ENCODE data around the gene GAREM1. TPM values are rescaled to one million over a fixed set of nuclear protein-coding genes. Genes with fewer than 3 reads are reported as not detected.
A peak's percentile ranks its signal among the peaks of the same experiment; 100 is the strongest.

Gene GAREM1
- total and polyA plus RNA-seq, 8 donors = 2.9 to 55.9 (median 13.5) TPM

DNA sequence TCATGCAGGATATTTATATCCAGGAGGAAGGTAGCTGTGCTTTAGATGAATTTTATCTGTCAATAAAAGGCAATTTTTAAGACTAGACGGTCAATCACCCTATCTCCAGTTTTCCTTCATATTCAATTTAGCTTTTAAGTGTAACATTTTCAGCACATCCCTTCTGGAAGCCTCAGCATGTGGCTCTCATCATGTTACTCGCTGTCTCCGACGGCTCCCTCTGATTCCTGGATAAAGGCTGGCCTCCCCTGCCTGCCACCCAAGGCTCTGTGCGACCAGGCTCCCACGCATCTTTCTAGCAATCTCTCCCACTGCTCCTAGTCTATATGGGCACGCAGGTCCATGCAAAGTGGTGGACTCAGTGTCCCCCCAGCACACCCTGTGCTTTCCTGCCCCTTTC lies 196.4 kb downstream of the GAREM1 start:
- ATAC-seq = no peak
- Histone ChIP-seq H3K4me1 (peaks cover 10 to 17% (median 11%) of the 10 kb centered on the region in 3 donors), H3K9me3 (no peaks in the 10 kb centered on the region), H3K27me3 (no peaks in the 10 kb centered on the region), H3K36me3 (peaks cover 0 to 13% (median 0%) of the 10 kb centered on the region in 3 donors), H3K4me3 (no peak overlapping the region), H3K27ac (no peak overlapping the region)
- no peak for DNase-seq
- WGBS, 2 donors = 93% methylated on average over 7 of the region's 7 CpGs
- TF ChIP-seq, protein P1, sequence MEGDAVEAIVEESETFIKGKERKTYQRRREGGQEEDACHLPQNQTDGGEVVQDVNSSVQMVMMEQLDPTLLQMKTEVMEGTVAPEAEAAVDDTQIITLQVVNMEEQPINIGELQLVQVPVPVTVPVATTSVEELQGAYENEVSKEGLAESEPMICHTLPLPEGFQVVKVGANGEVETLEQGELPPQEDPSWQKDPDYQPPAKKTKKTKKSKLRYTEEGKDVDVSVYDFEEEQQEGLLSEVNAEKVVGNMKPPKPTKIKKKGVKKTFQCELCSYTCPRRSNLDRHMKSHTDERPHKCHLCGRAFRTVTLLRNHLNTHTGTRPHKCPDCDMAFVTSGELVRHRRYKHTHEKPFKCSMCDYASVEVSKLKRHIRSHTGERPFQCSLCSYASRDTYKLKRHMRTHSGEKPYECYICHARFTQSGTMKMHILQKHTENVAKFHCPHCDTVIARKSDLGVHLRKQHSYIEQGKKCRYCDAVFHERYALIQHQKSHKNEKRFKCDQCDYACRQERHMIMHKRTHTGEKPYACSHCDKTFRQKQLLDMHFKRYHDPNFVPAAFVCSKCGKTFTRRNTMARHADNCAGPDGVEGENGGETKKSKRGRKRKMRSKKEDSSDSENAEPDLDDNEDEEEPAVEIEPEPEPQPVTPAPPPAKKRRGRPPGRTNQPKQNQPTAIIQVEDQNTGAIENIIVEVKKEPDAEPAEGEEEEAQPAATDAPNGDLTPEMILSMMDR (IDR thresholded peaks at IDR 0.05) = no peak
- intact Hi-C loops (cut with DNase I) = loop anchor here in 2 of 3 donors (5.0 to 10.0 kb wide), 2 partner anchors 200 to 273 kb away; partner anchors contain the start of gene GAREM1 (in 2 of the 2)
- no peak for FAIRE-seq

DNA sequence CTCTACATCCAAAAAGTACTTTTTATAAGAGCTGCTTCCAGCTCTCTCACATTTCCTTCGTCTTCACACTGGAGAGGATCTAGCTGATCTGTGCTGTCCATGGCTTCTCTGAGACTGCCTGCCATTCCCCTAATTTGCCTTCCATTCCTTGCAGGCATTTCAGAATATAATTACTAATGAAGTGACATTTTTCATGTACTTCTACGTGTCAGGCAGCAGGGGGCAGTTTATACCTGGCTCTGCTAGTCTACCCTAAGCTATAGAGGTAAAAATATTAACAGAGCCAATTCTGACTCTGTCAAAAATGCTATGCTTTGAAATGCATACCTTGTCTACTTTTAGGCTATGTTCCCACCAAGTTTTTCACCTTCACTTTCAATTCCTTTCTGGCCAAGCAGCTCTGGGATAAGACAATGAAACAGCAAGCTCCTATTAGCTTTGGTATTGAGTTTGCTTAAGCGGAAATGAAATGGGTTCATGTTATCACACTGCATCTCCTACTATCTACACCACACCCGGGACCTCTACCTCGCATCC lies 198.9 kb downstream of the GAREM1 start:
- no peak overlapping the region for H3K27ac ChIP-seq
- DNase-seq (peak in 3 of 6 donors; percentile 25 to 46 (median 31)), FAIRE-seq (peak; percentile 13), ATAC-seq (peak; percentile 60 to 97 (median 92))
- H3K36me3 ChIP-seq = peaks cover 0 to 37% (median 0%) of the 10 kb centered on the region in 3 donors
- TF ChIP-seq, protein P1 (IDR thresholded peaks at IDR 0.05) = peak in 3 of 4 donors; percentile 17 to 50 (median 35)
- H3K27me3 ChIP-seq = no peaks in the 10 kb centered on the region
- no peak overlapping the region for H3K4me3 ChIP-seq
- no peaks in the 10 kb centered on the region for H3K9me3 ChIP-seq
- intact Hi-C loops (cut with DNase I) = loop anchor here in 2 of 3 donors (5.0 to 10.0 kb wide), 2 partner anchors 203 to 276 kb away; partner anchors contain the start of gene GAREM1 (in 2 of the 2)
- WGBS, 2 donors = 29% methylated on average over 5 of the region's 5 CpGs
- no peaks in the 10 kb centered on the region for H3K4me1 ChIP-seq

DNA sequence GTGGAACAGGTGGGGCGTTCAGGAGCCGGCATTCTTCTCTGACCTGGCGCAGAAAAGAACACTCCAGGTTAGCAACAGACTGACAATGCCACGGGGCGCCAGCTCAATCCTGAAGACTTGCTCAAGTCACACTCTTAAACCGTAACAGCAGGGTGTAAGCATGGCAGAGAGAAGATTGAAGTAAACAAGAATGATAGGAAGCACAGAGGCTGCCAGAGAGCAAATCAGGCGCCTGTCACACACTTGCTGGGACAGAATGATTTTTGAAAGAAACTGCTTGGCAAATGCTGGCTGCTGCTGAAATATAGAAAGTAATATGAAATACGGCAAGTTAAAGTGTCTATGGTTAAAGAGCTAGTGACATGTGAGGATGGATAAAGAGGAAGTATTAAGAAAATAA lies 200.3 kb downstream of the GAREM1 start:
- no peaks in the 10 kb centered on the region for H3K9me3 ChIP-seq
- H3K36me3 ChIP-seq = peaks cover 0 to 45% (median 0%) of the 10 kb centered on the region in 3 donors
- H3K4me1 ChIP-seq = no peaks in the 10 kb centered on the region
- TF ChIP-seq, protein P1 (IDR thresholded peaks at IDR 0.05) = no peak
- no peak for FAIRE-seq
- H3K27ac ChIP-seq = no peak overlapping the region
- H3K27me3 ChIP-seq = no peaks in the 10 kb centered on the region
- no peak for ATAC-seq
- intact Hi-C loops (cut with DNase I) = loop anchor here in 2 of 3 donors (5.0 to 10.0 kb wide), 2 partner anchors 204 to 277 kb away; partner anchors contain the start of gene GAREM1 (in 2 of the 2)
- DNase-seq = no peak
- H3K4me3 ChIP-seq = no peak overlapping the region
- WGBS, 2 donors = 92 to 93% methylated on average over 8 of the region's 8 CpGs

DNA sequence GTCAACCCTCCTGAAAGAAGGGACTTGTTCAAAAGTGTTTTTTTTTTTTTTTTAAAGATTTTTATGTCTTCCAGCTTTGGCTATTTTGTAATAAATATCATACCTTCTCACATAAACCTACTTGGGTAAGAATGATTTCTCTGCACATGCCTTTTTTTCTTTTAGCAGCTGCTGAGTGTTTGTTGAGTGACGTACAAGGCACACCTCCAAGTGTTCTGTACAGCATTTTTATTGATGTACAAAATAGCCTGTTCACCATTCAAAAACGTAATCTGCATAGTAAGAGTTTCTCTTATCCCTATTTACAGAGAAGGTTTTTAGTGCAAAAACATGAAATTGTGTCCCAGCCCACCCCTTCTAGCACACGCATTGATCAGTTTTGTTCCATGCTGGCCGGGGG lies 203.2 kb downstream of the GAREM1 start:
- FAIRE-seq (no peak), ATAC-seq (no peak), DNase-seq (no peak)
- H3K9me3 ChIP-seq = no peaks in the 10 kb centered on the region
- no peak overlapping the region for H3K4me3 ChIP-seq
- no peaks in the 10 kb centered on the region for H3K4me1 ChIP-seq
- intact Hi-C loops (cut with DNase I) = loop anchor here in 1 of 3 donors (10.0 kb wide), 1 partner anchor 277 kb away; no protein-coding TSS in a partner anchor
- no peak overlapping the region for H3K27ac ChIP-seq
- H3K27me3 ChIP-seq = no peaks in the 10 kb centered on the region
- 92% methylated on average over 4 of the region's 4 CpGs for WGBS, 2 donors
- TF ChIP-seq, protein P1 (IDR thresholded peaks at IDR 0.05) = no peak
- H3K36me3 ChIP-seq = peaks cover 0 to 45% (median 0%) of the 10 kb centered on the region in 3 donors

DNA sequence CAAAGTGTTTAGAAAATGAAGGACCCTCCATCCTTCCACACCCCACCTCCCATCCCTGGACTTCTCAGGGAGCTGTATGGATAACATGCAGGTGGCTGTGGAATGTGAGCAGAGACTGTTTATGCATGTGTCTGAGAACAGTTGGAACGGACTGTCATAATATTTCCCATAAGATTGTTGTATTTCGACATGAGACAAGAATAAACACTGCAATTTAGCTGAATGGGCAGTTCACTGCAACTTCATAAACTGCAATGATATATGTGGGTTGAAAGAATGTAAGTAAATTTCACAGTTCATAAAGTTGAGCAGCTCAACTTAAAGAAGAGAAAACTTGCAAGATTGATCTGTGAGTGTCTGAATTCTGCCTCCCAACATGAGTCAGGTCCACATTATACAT lies 206.3 kb downstream of the GAREM1 start:
- DNase-seq (no peak), FAIRE-seq (no peak), ATAC-seq (no peak)
- H3K9me3 ChIP-seq = no peaks in the 10 kb centered on the region
- H3K27ac ChIP-seq = no peak overlapping the region
- TF ChIP-seq, protein P1 (IDR thresholded peaks at IDR 0.05) = no peak
- no peaks in the 10 kb centered on the region for H3K4me1 ChIP-seq
- WGBS, 2 donors = 84 to 85% methylated on average over 2 of the region's 2 CpGs
- no peak overlapping the region for H3K4me3 ChIP-seq
- no peaks in the 10 kb centered on the region for H3K27me3 ChIP-seq
- intact Hi-C loops (cut with DNase I) = loop anchor here in 1 of 3 donors (10.0 kb wide), 1 partner anchor 280 kb away; no protein-coding TSS in a partner anchor
- peaks cover 0 to 33% (median 0%) of the 10 kb centered on the region in 3 donors for H3K36me3 ChIP-seq
